ENCODE data around the gene CCDC196.
"Not testable (repeated sequence)": the region's sequence is repeated elsewhere in the genome, so short reads cannot be mapped to it uniquely, and the experiment has no call there.

CCDC196 gene

DNA sequence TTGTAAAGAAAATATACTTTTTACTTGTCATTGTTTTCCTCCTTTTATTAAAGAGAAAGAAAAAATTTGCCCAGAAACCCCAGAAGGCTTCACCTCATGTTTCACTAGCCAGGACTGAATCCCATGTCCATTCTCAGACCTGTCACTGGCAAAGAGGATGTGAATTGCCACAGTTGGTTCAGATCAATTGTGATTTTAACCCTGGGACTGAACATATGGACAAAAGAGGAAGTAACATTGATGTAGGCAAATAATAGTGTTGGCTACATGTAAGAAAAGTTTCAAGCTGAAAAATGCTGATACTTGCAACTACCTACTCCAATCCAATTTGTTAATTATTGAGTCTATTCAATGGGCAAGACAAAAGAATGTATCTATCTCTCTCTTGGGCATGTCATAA lies 8.6 kb upstream of the CCDC196 start:
- Mint-ChIP-seq H3K4me3 (no peak overlapping the region), H3K27me3 (ENCODE audit: low read depth) (no peaks in the 10 kb centered on the region), H3K36me3 (ENCODE audit: low read depth) (peaks cover 1% of the 10 kb centered on the region), H3K4me1 (ENCODE audit: low read depth) (no peaks in the 10 kb centered on the region), H3K9me3 (peaks cover 8% of the 10 kb centered on the region), H3K27ac (no peak overlapping the region)

DNA sequence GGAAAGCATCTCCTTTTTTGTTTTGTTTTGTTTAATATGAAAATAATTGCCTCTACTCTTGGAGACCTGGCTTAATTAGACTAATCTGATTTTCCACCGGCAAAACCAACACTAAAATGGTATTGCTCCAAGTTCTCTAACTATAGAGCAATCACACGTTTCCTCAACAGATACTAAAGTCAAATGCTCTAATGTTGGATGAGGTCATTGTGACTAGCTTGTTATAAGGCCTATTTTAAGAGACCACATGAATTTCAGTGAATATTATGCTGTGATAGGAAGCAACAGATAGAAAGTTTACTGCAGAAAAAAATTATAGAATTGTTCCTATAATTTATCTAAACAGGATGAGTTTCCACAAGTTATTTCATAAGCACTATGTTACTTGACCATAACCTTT lies 3.3 kb upstream of the CCDC196 start:
- no peak overlapping the region for H3K4me3 Mint-ChIP-seq
- H3K36me3 Mint-ChIP-seq (ENCODE audit: low read depth): no peaks in the 10 kb centered on the region
- no peaks in the 10 kb centered on the region for H3K4me1 Mint-ChIP-seq (ENCODE audit: low read depth)
- H3K27ac Mint-ChIP-seq: no peak overlapping the region
- H3K27me3 Mint-ChIP-seq (ENCODE audit: low read depth): no peaks in the 10 kb centered on the region
- H3K9me3 Mint-ChIP-seq: no peaks in the 10 kb centered on the region

DNA sequence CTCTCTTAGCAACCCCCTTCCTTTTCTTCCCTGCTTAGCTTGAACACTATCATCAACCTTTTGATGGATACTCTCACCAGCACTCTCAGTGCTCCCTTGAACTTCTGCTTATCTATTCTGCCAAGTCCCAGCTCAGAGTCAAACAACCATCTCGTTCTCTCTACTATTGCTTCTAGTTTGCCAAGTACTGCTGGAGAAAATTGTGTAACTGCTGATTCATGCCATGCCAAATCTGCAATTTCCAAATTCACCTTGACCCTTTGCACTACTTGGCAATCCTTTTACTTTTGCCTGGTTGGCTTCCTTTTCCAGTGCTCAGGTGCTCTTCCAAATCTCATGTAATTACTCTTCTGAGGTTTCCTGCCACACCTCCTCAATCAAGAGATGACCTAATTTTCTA lies 2.8 kb upstream of the CCDC196 start:
- no peaks in the 10 kb centered on the region for H3K4me1 Mint-ChIP-seq (ENCODE audit: low read depth)
- no peak overlapping the region for H3K27ac Mint-ChIP-seq
- no peaks in the 10 kb centered on the region for H3K36me3 Mint-ChIP-seq (ENCODE audit: low read depth)
- no peaks in the 10 kb centered on the region for H3K27me3 Mint-ChIP-seq (ENCODE audit: low read depth)
- no peaks in the 10 kb centered on the region for H3K9me3 Mint-ChIP-seq
- no peak overlapping the region for H3K4me3 Mint-ChIP-seq

DNA sequence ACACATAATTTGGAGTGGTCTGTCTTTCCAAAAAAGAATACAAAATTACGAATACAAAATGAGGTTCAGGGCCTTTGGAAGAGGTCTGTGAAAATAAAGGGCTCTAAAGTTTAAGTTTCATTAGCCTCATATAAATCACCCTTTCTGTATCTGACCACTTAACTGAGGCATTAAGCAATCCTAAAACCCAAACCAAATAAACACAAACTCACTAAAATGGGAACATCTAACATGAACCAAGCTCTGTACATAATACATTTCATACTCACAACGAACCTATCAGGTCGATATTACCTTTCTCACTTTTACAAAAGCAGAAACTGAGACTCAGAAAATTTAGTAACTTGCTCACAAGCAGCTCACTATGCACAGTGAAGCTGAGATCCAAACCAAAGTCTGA lies 1.1 kb upstream of the CCDC196 start:
- Mint-ChIP-seq H3K36me3 (ENCODE audit: low read depth) (no peaks in the 10 kb centered on the region), H3K27ac (no peak overlapping the region), H3K27me3 (ENCODE audit: low read depth) (peaks cover 5% of the 10 kb centered on the region), H3K4me1 (ENCODE audit: low read depth) (no peaks in the 10 kb centered on the region), H3K9me3 (no peaks in the 10 kb centered on the region), H3K4me3 (no peak overlapping the region)

DNA sequence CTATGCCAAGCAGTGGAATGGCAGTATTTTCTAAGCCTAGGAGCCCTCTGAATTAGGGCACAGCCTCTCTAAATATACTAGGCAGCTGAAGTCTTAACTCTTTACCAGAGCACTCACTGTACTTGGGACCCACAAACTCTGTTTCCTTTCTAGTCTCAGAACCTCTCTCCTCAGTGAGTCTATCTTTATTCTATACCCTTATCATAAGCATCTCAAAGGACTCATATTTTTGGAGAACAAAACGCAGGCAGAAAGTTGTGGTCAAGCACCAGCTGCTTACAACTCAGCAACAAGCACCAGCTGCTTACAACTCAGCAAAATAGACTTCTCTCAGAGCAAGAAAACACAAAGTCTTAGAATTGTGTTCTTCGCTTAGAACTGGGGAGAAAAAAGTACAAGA lies 993 bp downstream of the CCDC196 start:
- no peaks in the 10 kb centered on the region for H3K36me3 Mint-ChIP-seq (ENCODE audit: low read depth)
- H3K27me3 Mint-ChIP-seq (ENCODE audit: low read depth): peaks cover 8% of the 10 kb centered on the region
- no peaks in the 10 kb centered on the region for H3K9me3 Mint-ChIP-seq
- no peaks in the 10 kb centered on the region for H3K4me1 Mint-ChIP-seq (ENCODE audit: low read depth)
- no peak overlapping the region for H3K4me3 Mint-ChIP-seq
- no peak overlapping the region for H3K27ac Mint-ChIP-seq

DNA sequence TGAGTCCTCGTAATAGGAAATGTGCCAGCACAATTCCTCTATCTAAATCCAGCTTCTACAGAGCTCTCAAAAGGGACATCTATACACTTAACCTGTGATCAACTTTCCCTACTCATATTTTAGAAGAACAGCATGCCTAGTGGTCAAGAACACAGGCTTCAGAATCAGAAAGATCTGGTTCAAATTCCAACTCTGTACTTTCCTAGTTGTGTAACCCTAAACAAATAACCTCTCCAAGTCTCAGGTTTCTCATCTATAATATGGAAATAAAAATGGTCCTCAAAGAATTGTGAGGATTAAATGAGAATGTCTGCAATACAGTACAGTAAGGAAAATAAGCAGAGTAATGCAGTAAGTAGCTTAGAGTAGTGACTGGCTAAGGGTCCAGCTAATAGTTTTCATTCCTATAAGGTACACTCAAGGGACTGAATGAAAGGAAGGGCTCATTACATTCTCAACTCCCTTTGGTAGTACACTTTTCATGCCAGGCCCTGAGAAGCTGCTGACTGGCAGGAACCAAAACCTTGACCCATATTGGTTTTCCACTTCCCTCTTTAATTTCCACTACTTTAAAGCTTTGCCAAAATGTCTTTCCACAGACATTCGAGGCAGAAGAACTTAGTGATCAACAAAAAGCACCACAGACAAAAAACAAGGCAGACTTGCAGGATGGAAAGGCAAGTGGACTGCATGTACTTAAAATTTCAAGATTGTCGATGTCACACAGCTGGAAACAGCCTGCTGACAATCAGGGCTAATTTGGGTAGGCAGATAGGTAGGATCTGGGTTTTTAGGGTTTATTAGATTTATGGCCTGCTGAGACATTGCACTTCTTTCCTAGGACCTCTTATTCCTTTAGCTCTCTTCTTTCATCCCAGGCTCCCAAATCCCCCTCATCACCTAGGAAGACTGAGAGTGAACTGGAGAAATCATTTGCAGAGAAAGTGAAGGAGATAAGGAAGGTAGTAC lies 4.3 kb downstream of the CCDC196 start:
- Mint-ChIP-seq H3K4me3 (no peak overlapping the region), H3K27me3 (ENCODE audit: low read depth) (peaks cover 8% of the 10 kb centered on the region), H3K4me1 (ENCODE audit: low read depth) (peaks cover 1% of the 10 kb centered on the region), H3K27ac (no peak overlapping the region), H3K36me3 (ENCODE audit: low read depth) (no peaks in the 10 kb centered on the region), H3K9me3 (no peaks in the 10 kb centered on the region)

DNA sequence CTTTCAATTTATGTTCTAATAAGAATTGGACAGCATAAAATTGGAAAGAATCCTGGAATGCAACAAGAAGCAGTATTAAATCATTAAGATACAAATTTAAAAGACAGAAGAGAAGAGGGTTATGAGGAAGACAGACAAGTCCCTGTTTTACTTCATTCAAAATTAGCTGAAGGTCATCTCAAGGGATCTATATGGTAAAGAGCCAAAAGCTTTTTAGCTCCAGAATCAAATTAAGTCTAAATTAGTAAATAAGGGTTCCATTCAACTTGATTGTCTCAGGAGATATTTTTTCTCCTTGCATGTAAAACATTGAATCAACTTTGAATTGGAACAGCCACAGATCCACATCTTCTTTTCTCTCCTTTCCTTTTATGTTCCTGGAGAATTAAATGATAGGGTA lies 7.6 kb downstream of the CCDC196 start:
- Mint-ChIP-seq H3K27ac (no peak overlapping the region), H3K4me3 (no peak overlapping the region), H3K9me3 (no peaks in the 10 kb centered on the region), H3K27me3 (ENCODE audit: low read depth) (peaks cover 16% of the 10 kb centered on the region), H3K4me1 (ENCODE audit: low read depth) (peaks cover 14% of the 10 kb centered on the region), H3K36me3 (ENCODE audit: low read depth) (no peaks in the 10 kb centered on the region)

DNA sequence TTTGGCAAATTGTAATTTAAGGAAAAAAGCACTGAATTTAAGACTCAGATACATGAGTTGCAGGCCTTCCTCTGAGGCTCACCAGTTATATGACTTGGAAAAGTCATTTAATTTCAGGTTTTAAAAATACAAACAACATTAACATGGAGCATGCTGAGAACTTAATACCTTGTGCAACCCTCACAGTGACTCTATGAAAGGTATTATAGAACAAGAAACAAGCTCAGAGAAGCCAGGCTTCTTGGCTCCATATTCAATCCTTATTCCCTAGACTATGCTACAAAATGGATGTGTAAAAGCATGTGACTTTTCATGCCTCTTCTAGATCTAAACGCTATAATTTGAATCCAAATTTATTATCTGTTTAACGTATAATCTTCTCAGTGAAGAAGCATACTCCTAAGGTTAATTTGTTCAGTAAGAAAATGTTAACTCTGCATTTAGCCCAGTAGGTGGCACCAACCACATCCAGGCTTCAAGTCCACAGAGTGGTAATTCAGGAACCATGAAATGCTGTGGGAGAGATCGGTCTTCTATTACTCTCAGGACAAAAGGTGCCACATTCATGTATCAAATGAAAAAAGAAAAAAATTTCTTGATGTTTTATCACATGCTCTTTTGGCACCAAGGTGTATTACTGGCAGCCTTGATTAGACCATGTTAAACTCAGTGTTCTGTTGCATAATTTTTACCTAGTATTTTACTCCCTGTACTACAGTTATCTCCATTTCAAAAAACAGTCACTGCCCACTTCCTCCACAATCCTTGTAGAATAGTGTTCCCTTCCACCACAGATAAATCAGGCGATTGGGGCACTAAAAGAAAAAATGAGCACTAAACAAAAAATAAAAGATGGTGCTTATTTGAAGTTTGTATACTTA lies 9.3 kb downstream of the CCDC196 start:
- no peak overlapping the region for H3K4me3 Mint-ChIP-seq
- no peak overlapping the region for H3K27ac Mint-ChIP-seq
- H3K9me3 Mint-ChIP-seq: no peaks in the 10 kb centered on the region
- H3K36me3 Mint-ChIP-seq (ENCODE audit: low read depth): no peaks in the 10 kb centered on the region
- H3K4me1 Mint-ChIP-seq (ENCODE audit: low read depth): peaks cover 17% of the 10 kb centered on the region
- peaks cover 11% of the 10 kb centered on the region for H3K27me3 Mint-ChIP-seq (ENCODE audit: low read depth)

DNA sequence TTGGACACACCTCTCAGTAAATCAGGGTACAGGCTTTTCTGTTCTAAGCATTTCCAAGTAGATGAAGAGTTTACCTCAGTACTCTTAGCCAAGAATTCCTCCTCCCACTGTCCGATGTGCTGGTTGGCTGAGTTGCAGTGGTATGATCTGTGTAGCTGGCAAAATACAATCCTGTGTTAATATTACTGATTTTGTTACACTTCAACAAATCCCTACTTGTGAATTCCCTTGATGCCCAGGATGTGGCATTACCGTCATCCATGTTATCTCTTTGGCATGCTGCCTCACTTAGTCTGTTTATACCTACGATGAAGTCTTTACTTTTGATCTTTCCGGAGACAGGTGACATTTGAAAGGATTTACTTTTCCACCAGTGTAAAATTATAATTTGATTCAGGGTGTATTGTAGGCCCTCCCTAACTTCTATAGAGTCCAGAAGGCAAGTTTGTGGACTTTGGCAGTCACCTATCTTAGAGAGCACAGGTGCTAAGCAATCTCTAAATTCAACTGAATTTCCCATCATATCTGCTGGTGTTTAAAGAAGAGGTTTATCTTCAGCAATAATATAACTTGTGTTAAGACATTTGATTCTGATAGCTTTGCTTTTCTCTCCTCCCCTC lies 10.1 kb downstream of the CCDC196 start:
- H3K27me3 Mint-ChIP-seq (ENCODE audit: low read depth): peaks cover 8% of the 10 kb centered on the region
- H3K4me1 Mint-ChIP-seq (ENCODE audit: low read depth): peaks cover 17% of the 10 kb centered on the region
- no peaks in the 10 kb centered on the region for H3K36me3 Mint-ChIP-seq (ENCODE audit: low read depth)
- H3K4me3 Mint-ChIP-seq: no peak overlapping the region
- H3K9me3 Mint-ChIP-seq: no peaks in the 10 kb centered on the region
- H3K27ac Mint-ChIP-seq: no peak overlapping the region

DNA sequence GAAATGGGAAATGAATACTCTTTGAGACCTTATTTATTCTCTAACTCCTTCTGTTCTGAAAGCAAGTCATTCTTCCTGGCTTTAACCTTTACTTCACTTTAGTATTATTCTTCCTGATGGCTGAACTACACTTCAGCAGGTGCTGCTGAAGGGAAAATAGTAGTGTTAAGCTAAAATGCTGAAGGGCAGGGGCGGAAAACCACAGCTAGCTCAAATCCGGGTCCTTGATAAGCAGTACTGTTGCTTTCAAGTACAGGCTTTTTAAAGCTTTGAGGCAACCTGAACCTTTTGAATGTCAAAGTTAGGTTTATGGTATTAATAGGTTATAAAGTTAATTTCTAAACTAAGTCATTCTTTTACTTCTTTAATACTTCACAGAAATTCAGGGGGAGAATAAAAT lies 10.7 kb downstream of the CCDC196 start:
- Mint-ChIP-seq H3K36me3 (ENCODE audit: low read depth) (no peaks in the 10 kb centered on the region), H3K27ac (no peak overlapping the region), H3K27me3 (ENCODE audit: low read depth) (peaks cover 8% of the 10 kb centered on the region), H3K9me3 (no peaks in the 10 kb centered on the region), H3K4me3 (no peak overlapping the region), H3K4me1 (ENCODE audit: low read depth) (peaks cover 17% of the 10 kb centered on the region)

DNA sequence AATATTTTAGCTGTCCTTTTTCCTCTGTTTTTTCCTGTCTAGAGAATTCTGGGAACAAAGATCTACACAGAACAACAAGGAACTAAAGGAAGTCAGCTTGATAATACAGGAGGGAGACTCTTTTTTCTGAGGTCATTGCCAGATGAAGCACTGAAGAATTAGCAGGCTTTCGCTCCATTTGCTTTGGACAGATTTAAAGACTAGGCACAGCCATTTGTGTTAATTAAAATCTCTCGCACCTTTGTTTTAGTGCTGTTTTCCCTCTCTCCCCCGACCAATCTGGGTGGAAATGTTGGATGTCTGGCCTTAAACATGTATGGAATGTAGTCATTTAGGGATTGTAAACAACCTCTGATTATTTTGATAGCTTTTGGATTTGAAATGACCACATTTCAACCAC lies 12.1 kb downstream of the CCDC196 start:
- Mint-ChIP-seq H3K36me3 (ENCODE audit: low read depth) (no peaks in the 10 kb centered on the region), H3K4me1 (ENCODE audit: low read depth) (peaks cover 17% of the 10 kb centered on the region), H3K4me3 (no peak overlapping the region), H3K9me3 (no peaks in the 10 kb centered on the region), H3K27ac (no peak overlapping the region), H3K27me3 (ENCODE audit: low read depth) (peaks cover 8% of the 10 kb centered on the region)

DNA sequence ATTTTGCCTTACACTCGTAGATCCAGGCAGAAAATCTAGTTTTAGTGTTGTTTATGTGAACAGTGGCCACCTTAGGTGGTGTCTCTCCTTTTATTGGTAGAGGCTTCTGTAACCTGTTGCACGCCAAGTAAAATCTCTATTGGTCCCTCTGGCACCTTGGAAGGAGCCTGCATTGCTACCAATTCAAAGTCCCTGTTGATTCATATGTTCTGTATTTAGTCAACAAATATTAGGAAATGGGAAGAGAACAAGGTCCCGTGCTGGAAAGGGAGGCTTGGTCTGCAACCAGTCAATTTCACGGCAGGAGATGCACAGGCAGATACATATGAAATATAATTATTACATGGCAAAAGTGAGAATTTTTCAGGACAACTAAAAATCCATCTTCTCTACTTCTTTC lies 15.4 kb downstream of the CCDC196 start:
- no peaks in the 10 kb centered on the region for H3K36me3 Mint-ChIP-seq (ENCODE audit: low read depth)
- no peak overlapping the region for H3K27ac Mint-ChIP-seq
- H3K9me3 Mint-ChIP-seq: no peaks in the 10 kb centered on the region
- peaks cover 8% of the 10 kb centered on the region for H3K27me3 Mint-ChIP-seq (ENCODE audit: low read depth)
- no peak overlapping the region for H3K4me3 Mint-ChIP-seq
- H3K4me1 Mint-ChIP-seq (ENCODE audit: low read depth): peaks cover 14% of the 10 kb centered on the region

DNA sequence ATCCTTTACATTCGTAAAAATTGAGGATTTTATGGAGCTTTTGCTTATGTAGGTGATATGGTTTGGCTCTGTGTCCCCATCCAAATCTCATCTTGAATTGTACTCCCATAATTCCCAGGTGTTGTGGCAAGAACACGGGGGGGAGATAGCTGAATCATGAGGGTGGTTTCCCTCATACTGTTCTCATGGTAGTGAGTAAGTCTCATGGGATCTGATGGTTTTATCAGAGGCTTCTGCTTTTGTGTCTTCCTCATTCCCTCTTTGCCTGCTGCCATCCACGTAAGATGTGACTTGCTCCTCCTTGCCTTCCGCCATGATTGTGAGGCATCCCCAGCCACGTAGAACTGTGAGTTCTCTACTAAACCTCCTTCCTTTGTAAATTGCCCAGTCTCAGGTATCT lies 16.7 kb downstream of the CCDC196 start:
- not testable (repeated sequence) for H3K27ac Mint-ChIP-seq; H3K36me3 Mint-ChIP-seq (ENCODE audit: low read depth); H3K9me3 Mint-ChIP-seq; H3K4me3 Mint-ChIP-seq; H3K27me3 Mint-ChIP-seq (ENCODE audit: low read depth)
- H3K4me1 Mint-ChIP-seq (ENCODE audit: low read depth): peaks cover 13% of the 10 kb centered on the region

DNA sequence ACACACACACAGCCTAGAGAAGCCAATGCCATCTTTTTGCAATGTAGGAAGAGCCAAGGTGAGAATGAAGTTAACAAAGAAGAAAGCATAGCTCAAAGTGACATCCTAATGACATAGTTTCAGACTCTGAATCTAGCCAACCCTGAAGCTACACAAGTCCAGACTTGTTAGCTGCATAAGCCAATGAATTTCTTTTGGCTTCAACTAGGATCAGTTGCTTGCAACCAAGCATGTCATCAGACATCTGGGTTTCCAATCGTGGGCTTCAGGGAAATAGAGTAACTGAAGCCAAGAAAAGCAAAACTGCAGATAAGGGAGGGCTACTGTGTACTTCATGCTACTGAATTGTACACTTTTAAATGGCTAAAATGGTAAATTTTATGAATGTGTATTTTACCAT lies 17.4 kb downstream of the CCDC196 start:
- Mint-ChIP-seq H3K27me3 (ENCODE audit: low read depth) (no peaks in the 10 kb centered on the region), H3K9me3 (no peaks in the 10 kb centered on the region), H3K27ac (no peak overlapping the region), H3K36me3 (ENCODE audit: low read depth) (no peaks in the 10 kb centered on the region), H3K4me3 (no peak overlapping the region), H3K4me1 (ENCODE audit: low read depth) (peaks cover 13% of the 10 kb centered on the region)
